Keratinocyte (primary cell): ENCODE data around the gene TTBK1. TPM values are rescaled to one million over a fixed set of nuclear protein-coding genes. Genes with fewer than 3 reads are reported as not detected.

Experiments
- DNase-seq: peaks from one replicate; pipeline ENCODE4 v3.0.0-alpha.2; 2011; ENCODE audit warnings: low read depth, missing footprints, low spot score
- FAIRE-seq: peaks from 2 replicates; lab custom pipeline; 2011; peaks lifted over from hg19 to GRCh38; lab: Jason Lieb, UNC
- H2AFZ ChIP-seq: 2 replicates; pipeline ENCODE4 v1.6.0; 2012; ENCODE audit warnings: low read length, control low read depth, inconsistent platforms; ENCODE audit not compliant: control insufficient read depth
- H3K27ac ChIP-seq: 2 replicates; pipeline ENCODE4 v1.5.1; 2011; ENCODE audit warnings: low read length; ENCODE audit not compliant: control insufficient read depth, insufficient read depth
- H3K27me3 ChIP-seq: 3 replicates; pipeline ENCODE4 v1.6.0; 2011; ENCODE audit warnings: low read length; ENCODE audit not compliant: control insufficient read depth, insufficient read depth; ENCODE audit errors: extremely low read depth
- H3K36me3 ChIP-seq, 2 experiments: 2 replicates in 1 of 2; 3 replicates in 1 of 2; pipeline ENCODE4 v1.5.1; 2011; ENCODE audit warnings: low read length in 2 of 2, mild to moderate bottlenecking in 1 of 2; ENCODE audit not compliant: control insufficient read depth in 2 of 2, insufficient read depth in 2 of 2; ENCODE audit errors: extremely low read depth in 1 of 2
- H3K4me1 ChIP-seq: 3 replicates; pipeline ENCODE4 v1.5.1; 2011; ENCODE audit warnings: low read length; ENCODE audit not compliant: control insufficient read depth, insufficient read depth; ENCODE audit errors: extremely low read depth
- H3K4me2 ChIP-seq: 3 replicates; pipeline ENCODE4 v1.6.0; 2011; ENCODE audit warnings: low read depth, low read length; ENCODE audit not compliant: control insufficient read depth, insufficient read depth; ENCODE audit errors: extremely low read depth
- H3K4me3 ChIP-seq, 3 experiments: fragments of 200-600 bp in 1 of 3; sonication (generic) in 1 of 3; 2 replicates in 2 of 3; 3 replicates in 1 of 3; pipeline ENCODE4 v1.5.1; 2011 to 2016; ENCODE audit warnings: low read length in 3 of 3, mild to moderate bottlenecking in 3 of 3, control low read depth in 2 of 3, inconsistent platforms in 1 of 3, low read depth in 1 of 3, mixed read lengths in 1 of 3, mixed run types in 1 of 3, moderate library complexity in 1 of 3; ENCODE audit not compliant: control insufficient read depth in 2 of 3, insufficient read depth in 2 of 3; ENCODE audit errors: extremely low read depth in 1 of 3
- H3K79me2 ChIP-seq: 2 replicates; pipeline ENCODE4 v1.6.0; 2012; ENCODE audit warnings: low read length; ENCODE audit not compliant: control insufficient read depth, insufficient read depth
- H3K9ac ChIP-seq: 3 replicates; pipeline ENCODE4 v1.6.0; 2011; ENCODE audit warnings: low read length; ENCODE audit not compliant: control insufficient read depth, insufficient read depth; ENCODE audit errors: extremely low read depth
- H3K9me1 ChIP-seq: 3 replicates; pipeline ENCODE4 v1.6.0; 2011; ENCODE audit warnings: low read length; ENCODE audit not compliant: control insufficient read depth, insufficient read depth; ENCODE audit errors: extremely low read depth
- H3K9me3 ChIP-seq: 2 replicates; pipeline ENCODE4 v1.5.1; 2012; ENCODE audit warnings: low read depth, low read length; ENCODE audit not compliant: control insufficient read depth
- H4K20me1 ChIP-seq: 3 replicates; pipeline ENCODE4 v1.6.0; 2011; ENCODE audit warnings: low read length; ENCODE audit not compliant: control insufficient read depth, insufficient read depth; ENCODE audit errors: extremely low read depth
- CTCF ChIP-seq, 3 experiments: IDR thresholded peaks in 1 of 3; conservative IDR thresholded peaks in 1 of 3; optimal IDR thresholded peaks in 1 of 3; 2 replicates in 2 of 3; 3 replicates in 1 of 3; pipeline versions ENCODE3 to v1.5.1; 2011; ENCODE audit warnings: low read length in 3 of 3, mild to moderate bottlenecking in 3 of 3, moderate library complexity in 2 of 3, control low read depth in 1 of 3, inconsistent platforms in 1 of 3; ENCODE audit not compliant: insufficient read depth in 2 of 3; ENCODE audit errors: extremely low read depth in 1 of 3
- EZH2 ChIP-seq: IDR thresholded peaks from one replicate; pipeline ENCODE4 v1.6.1; 2012; ENCODE audit warnings: inconsistent platforms, mild to moderate bottlenecking, low read length, moderate library complexity
- dilution Hi-C: fragments of 300-500 bp; cut with MboI; formaldehyde crosslinking; loops from one replicate; pipeline ENCODE4 v1.7.0; 2020; ENCODE audit warnings: low sequenced_read_pairs; ENCODE audit not compliant: extremely low pct_ligation_motif_present
- polyA plus RNA-seq, 5 experiments: library from polyadenylated mRNA; depleted of rRNA in 3 of 5; stranded (reverse) in 3 of 5; stranded (forward) in 1 of 5; unstranded in 1 of 5; fragments of >200 nt; gene quantifications; 1 replicate in 1 of 5; 2 replicates in 3 of 5; 3 replicates in 1 of 5; pipeline versions ENCODE4 v1.2.1 to v1.2.3, GENCODE V29; 2011 to 2012; ENCODE audit warnings: missing spikeins in 2 of 5, low read depth in 1 of 5, low replicate concordance in 1 of 5

The TTBK1 gene
- polyA plus RNA-seq, 1 donor (not counting 4 experiments of a cell fraction or from before 2014, with no cell fraction given): not detected

DNA sequence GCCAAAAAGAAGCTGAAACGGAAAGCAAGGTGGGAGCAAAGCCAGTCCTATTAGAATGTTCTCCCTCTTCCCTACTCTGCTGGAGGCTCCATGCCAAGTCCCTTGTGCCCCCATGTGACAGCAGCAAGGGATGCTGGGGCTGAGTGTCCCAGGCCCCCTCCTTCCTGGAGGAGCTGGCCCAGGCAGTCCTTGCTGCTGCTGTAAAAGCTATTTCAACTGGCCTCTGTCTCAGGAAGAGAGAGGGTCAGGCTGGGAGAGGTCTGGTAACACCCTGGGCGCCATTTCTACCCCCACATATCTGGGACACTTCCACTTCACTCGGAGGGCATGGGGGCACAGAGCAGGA, 25.0 kb downstream of the TTBK1 start:
- TF ChIP-seq CTCF (optimal IDR thresholded peaks at IDR 0.05 in 1 of 3, IDR thresholded peaks at IDR 0.05 in 1 of 3, conservative IDR thresholded peaks at IDR 0.05 in 1 of 3; ENCODE audit: extremely low read depth in 1 of 3, insufficient read depth in 2 of 3, low read length in 3 of 3): no peak
- no peak for TF ChIP-seq EZH2
- no peaks in the 10 kb centered on the region for H3K79me2 ChIP-seq
- no peaks in the 10 kb centered on the region for H3K36me3 ChIP-seq
- H3K9ac ChIP-seq: no peak overlapping the region
- peaks cover 5% of the 10 kb centered on the region for H3K4me1 ChIP-seq
- H3K9me3 ChIP-seq: no peaks in the 10 kb centered on the region
- H3K27me3 ChIP-seq: peaks cover 29% of the 10 kb centered on the region
- DNase-seq (no peak), FAIRE-seq (no peak)
- dilution Hi-C loops: no loop called here
- no peak overlapping the region for H2AFZ ChIP-seq
- no peak overlapping the region for H3K27ac ChIP-seq
- no peak overlapping the region for H3K4me3 ChIP-seq
- no peaks in the 10 kb centered on the region for H4K20me1 ChIP-seq
- no peak overlapping the region for H3K4me2 ChIP-seq
- no peaks in the 10 kb centered on the region for H3K9me1 ChIP-seq

DNA sequence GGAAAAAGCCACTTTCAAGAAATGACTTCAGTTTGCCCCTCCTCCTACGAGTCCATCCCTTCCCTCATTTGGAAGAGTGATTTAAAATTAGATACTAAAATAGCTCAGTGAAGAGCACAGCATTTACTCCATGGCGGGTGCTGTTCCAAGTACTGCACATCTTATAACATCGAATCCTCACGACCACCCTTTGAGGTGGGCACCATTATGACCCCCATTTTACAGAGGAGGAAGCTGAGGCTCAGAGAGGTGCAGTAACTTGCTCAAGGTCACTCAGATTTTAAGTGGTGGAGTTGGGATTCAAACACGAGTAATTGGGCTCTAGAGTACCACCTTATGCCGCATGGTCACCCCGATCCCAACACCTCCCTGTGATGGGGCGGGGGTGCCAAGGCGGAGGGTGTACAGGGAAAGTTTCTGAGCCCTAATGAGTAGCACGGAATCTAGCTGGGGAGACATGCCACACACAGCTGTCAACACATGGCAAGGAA, 25.5 kb downstream of the TTBK1 start:
- Histone ChIP-seq H3K4me1 (peaks cover 5% of the 10 kb centered on the region), H3K36me3 (no peaks in the 10 kb centered on the region), H3K9me3 (no peaks in the 10 kb centered on the region), H3K79me2 (no peaks in the 10 kb centered on the region), H3K27ac (no peak overlapping the region), H3K27me3 (peaks cover 33% of the 10 kb centered on the region), H3K4me3 (no peak overlapping the region), H3K9ac (no peak overlapping the region), H3K9me1 (no peaks in the 10 kb centered on the region), H4K20me1 (no peaks in the 10 kb centered on the region), H2AFZ (no peak overlapping the region), H3K4me2 (peak overlapping the region; percentile 82)
- TF ChIP-seq CTCF (optimal IDR thresholded peaks at IDR 0.05 in 1 of 3, IDR thresholded peaks at IDR 0.05 in 1 of 3, conservative IDR thresholded peaks at IDR 0.05 in 1 of 3; ENCODE audit: extremely low read depth in 1 of 3, insufficient read depth in 2 of 3, low read length in 3 of 3) (no peak), EZH2 (no peak)
- FAIRE-seq (no peak), DNase-seq (no peak)
- dilution Hi-C loops: no loop called here
